ENCODE data around the gene ERC1.
"Not testable (repeated sequence)": the region's sequence is repeated elsewhere in the genome, so short reads cannot be mapped to it uniquely, and the experiment has no call there.

Gene ERC1

DNA sequence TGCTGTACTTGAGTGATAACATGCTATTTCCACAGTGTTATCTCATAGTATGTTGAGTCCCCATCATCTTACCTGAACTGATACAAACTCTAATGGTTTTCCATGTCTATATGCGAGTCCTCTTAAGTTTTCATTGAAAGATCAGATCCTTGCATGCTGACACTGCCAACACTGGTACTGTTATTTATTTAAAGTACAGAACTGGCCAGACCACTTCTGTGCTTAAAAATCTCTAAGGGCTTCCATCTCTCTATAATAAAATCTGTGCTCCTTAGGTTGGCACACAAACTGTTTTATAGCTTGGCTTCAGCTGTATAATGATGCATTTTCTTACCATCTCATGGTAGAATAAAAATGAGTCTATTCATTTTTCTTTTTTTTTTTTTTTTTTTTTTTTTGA lies 188.1 kb downstream of the ERC1 start:
- DNase-seq (ENCODE audit: extremely low read depth in 1 of 2, low read depth in 1 of 2): no peak

DNA sequence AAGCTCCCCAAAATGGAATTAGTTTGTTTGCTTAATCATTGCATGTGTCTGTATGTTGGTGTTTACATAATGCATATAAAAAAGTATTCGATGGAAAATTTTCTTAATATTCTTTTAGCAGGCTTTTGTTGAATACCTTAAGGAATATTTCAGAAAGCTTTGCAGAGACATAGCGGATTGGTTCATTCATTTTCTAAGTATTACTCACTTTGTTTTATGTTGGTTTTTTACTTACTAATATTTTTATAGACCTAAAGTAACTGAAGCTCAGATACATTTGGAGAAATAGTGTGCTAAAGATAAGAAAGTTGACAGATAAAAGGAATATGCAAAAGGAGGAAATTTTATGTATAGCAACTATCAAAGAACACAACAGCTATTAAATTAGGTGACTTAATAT lies 191.0 kb downstream of the ERC1 start:
- no peak for DNase-seq (ENCODE audit: extremely low read depth in 1 of 2, low read depth in 1 of 2)

DNA sequence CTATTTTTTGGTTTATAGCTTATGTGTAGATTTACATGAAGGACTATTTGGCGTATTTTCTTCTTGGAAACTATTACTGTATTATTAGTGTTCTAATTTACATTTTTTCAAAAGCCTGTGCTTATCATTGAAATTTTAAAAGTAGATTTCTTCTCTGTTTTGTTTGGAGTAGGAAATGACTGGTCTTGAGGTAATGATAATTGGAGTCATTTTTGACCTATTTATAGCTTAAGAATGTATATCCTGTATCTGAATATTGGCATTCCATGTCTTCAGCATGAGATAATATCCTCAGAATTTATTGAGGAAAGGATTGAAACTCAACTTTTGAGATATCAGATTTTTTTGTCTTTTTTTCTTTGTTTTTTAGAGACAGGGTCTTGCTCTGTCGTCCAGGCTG lies 193.4 kb downstream of the ERC1 start:
- no peak for DNase-seq (ENCODE audit: extremely low read depth in 1 of 2, low read depth in 1 of 2)

DNA sequence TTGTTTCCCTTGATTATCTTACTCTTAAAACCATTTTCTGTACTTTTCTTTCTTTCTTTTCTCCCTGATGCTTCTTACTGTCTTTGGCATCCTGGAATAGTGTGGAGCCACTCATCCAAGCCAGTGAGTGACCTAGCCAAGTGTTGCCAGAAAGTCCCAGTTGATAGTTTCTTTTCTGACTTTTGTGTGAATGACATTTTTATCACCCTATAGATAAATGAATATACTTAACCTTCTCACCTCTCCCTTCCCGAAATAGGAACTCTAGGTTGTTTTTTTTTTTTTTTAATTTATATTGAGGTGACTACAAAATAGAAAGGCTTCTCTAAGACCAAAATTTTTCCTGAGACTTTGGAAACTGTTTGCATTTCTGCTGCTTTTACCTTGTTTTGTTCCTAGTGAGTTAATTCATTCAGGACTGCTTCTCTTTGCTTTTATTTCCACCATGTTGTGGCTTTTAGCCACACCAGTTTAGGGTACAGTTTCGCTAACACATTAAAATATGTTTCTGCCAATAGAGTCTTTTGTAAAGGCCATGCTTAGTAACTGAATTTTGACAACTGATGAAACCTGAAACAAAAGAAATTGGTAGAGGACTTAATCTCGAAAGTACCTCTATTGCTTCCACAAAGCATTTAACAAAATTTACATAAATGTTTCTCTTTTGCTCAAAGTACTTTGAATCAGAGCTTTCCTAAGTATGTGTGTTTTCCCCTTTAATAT lies 194.6 kb downstream of the ERC1 start:
- DNase-seq (ENCODE audit: extremely low read depth in 1 of 2, low read depth in 1 of 2): no peak

DNA sequence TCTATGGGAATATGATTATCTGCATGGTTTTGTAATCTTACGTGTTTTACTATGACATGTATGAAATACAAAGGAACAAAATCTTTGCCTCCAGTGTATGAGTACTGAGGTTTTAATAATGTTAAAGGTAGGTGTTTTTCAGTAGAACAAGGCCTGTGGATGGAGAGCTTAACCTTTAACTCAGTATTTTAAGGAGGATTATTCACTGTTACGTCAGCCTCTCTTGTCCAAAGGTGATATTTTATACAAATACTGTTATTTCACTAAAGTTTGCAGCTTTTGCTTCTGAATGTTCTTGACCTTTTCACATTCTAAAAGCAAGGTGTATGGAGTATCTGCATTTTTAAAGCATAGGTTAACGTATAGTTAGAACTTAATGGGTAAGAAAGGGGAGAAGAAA lies 195.3 kb downstream of the ERC1 start:
- no peak for DNase-seq (ENCODE audit: extremely low read depth in 1 of 2, low read depth in 1 of 2)

DNA sequence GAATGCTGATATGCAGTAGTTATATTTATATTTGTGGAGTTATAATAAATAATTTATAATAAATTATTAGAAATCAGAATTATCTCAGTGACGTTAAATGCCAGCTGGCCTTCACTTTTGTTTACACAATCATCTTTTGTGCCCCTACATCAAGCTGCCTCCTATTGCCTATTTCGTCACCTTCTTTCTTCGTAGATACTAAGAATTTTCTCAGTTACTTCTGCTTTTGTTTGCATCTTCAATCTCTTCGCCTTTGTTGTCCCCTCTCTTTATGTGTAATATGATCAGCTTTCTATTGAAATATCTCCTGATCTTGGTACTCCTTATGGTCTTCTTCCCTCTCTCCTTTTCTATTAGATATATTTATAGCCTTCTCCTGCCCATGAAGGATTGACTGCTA lies 197.0 kb downstream of the ERC1 start:
- no peak for DNase-seq (ENCODE audit: extremely low read depth in 1 of 2, low read depth in 1 of 2)

DNA sequence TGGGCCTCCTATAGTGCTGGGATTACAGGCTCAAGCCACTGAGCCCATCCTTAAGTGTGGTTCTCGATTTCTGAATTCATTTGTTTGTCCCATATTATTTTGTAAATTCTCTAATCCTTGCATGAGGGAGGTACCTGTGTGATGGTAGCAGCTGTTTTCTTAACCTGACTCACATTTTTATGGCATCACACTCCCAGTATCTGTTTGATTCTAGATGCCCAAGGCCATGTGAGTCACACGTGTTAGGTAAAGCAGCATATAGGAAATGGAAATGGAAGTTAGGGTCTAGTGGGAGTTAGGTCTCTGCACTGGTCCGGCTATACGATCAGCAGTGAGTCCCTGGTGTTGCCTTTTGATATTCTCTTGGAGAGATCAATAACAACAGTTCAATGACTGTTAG lies 198.1 kb downstream of the ERC1 start:
- no peak for DNase-seq (ENCODE audit: extremely low read depth in 1 of 2, low read depth in 1 of 2)

DNA sequence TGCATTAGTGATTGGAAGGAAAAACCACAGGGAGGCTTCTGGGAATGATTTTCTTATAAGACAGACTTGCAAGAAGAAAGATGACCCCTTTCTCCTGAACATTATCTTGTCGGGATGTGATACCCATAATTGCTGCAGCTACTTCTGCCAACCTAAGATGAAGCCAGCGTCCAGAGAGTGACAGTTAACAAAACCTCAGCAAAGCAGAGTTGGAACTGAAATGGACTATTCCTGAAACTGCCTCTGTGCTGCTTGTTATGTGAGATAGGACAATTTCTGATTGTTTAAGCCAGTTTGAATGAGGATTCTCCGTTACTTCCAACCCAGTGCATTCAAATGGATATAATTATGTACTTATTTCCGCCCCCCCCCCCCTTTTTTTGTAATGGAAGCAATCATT lies 204.5 kb downstream of the ERC1 start:
- no peak for DNase-seq (ENCODE audit: extremely low read depth in 1 of 2, low read depth in 1 of 2)

DNA sequence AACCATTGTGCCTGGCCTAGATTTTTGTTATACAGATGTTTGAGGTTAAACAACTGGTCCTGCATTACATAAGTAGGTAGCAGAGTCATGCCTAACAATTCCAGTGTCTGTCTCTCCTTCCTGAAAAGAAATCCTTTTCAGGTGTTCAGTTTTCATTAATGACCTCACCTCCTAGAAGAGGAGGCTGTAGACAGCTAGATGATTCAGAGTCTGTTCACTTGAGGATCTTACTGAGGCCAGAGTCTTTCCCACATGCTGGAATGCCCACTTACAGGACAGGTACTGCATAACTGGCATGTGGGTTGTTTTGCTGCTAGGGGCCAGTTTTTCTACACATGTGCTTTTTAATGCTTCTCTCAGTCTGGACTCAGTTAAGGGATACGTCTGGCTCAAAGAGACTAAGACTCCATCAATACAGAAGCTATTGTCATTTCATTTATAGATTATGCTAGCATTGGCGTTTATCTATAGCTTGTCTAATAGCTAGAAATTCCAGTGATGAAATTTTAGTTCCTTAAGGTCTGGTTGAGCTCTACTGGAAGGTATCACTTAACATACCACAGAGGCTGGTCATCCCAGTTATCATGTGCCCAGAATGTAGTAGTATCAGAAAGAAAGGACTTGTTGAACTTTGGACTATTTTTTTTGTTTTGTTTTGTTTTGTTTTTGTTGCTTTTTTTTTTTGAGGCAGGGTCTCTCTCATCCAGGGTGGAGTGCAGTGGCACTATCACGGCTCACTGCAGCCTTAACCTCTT lies 206.4 kb downstream of the ERC1 start:
- no peak for DNase-seq (ENCODE audit: extremely low read depth in 1 of 2, low read depth in 1 of 2)

DNA sequence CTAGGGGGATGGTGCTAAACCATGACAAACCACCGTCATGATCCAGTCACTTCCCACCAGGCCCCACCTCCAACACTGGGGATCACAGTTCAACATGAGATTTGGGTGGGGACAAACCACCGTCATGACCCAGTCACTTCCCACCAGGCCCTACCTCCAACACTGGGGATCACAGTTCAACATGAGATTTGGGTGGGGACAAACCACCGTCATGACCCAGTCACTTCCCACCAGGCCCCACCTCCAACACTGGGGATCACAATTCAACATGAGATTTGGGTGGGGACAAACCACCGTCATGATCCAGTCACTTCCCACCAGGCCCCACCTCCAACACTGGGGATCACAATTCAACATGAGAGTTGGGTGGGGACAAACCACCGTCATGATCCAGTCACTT lies 207.8 kb downstream of the ERC1 start:
- DNase-seq (ENCODE audit: extremely low read depth in 1 of 2, low read depth in 1 of 2): not testable (repeated sequence)

DNA sequence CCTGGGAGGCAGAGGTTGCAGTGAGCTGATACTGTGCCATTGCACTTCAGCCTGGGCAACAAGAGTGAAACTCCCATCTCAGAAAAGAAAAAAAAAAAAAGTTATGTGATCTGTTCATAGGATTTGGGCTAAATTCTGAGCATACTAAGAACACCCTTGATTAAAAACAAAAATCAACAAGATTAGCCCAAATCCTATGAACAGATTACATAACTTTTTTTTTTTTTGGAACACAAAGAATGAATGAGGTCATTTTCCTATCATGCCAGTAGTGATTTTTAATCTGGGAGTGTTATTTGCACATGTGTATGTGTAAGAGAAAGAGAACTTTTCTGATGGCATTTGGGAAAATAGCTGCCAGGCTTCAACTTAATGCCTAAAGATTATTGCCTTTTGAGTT lies 208.7 kb downstream of the ERC1 start:
- DNase-seq (ENCODE audit: extremely low read depth in 1 of 2, low read depth in 1 of 2): no peak

DNA sequence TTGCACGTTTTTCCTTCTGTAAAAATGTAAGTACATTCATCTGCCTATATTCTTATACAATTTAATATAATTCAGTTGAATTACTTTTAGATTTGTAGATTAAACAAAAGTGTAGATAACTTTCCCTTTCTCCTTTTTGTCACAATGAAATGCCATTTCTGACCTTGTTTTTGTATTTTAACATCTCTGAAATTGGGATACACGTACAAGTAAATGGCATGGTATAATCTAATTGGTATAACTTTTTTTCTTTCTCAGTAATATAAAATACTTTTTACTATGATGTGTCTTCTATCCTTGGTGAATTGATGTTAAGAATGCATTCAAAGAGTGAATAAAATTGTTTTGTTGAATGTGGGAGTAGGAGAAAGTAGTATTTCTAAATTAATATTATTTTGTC lies 210.0 kb downstream of the ERC1 start:
- no peak for DNase-seq (ENCODE audit: extremely low read depth in 1 of 2, low read depth in 1 of 2)

DNA sequence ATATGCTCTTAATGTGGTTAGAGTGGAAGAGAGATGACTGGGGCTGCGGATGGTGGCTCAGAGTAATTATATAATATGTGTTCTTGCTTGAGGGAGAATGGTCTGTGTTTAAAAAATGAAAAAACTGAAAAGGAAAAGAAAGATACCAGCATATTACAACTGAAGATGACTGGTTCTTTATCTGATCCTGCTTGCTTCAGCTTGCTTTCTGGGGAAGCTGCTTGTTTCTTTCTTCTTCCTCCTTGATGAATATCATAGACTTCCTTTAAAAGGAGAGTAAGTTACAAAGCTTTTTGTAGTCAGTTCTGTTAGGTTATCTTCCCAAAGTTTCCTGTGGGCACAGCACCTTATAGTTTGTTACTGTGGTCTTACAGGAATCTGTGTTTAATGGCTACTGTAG lies 210.9 kb downstream of the ERC1 start:
- DNase-seq (ENCODE audit: extremely low read depth in 1 of 2, low read depth in 1 of 2): no peak

DNA sequence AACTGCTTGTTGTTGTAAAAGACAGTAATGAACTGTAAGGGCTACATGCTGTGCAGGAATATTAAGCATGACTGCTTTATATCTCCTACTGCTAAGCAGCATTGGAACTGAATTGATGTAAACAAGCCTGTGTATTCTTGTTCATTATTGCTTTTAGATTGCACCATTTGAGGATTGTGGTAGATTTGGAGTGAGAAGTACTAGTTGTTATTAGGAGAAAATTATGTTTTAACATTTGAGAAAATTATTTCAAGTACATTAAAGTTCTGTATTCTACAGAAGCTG lies 212.7 kb downstream of the ERC1 start:
- DNase-seq (ENCODE audit: extremely low read depth in 1 of 2, low read depth in 1 of 2): no peak

DNA sequence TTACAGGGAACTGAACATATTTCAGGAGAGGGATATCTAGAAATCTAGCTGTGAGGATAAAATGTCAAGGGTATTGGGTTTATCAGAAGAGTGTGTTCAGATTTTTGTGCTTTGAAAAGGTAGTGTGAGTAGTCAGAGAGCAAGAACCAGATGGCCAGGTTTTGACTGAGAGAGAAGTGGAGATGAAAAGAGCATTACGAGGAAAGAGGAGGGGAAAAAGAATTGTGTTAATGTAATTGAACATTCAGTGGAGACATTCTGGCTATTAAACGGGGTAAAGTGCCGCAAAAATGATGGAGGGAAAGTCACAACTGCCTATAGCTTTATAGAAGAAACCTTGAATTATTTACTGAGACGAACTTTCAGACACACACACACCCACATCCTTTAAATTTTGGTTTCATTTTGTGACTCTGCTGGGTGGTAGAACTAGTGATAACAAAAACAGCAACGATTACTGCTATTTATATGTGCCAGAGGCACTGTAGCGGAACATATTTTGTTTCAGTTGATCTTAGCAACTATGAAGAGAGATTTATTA lies 213.6 kb downstream of the ERC1 start:
- no peak for DNase-seq (ENCODE audit: extremely low read depth in 1 of 2, low read depth in 1 of 2)

DNA sequence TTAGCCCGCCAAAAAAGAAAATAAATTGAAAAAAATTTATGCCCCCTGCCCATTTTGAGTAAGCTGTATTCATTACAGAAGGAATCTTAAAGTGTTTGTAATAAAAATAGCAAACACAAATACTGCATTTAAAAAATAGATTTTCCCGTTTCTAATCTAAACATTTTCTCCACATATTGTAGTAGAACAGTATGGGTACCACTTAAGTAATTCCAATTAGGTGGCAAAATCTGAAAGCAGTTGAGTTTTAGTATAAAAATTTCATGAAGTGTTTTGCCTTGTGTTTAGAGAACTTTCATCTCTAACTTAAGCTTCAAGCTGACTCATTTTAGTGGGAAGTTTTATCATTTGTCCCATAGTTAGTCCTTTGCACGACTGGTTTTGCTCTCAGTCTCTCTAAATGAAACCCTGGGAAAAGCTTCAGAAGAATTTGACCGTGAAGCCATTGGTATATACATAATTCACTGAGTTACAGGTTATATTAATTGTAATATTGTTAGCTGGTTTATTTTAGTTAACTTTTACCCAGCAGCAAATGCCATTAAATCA lies 214.6 kb downstream of the ERC1 start:
- no peak for DNase-seq (ENCODE audit: extremely low read depth in 1 of 2, low read depth in 1 of 2)

DNA sequence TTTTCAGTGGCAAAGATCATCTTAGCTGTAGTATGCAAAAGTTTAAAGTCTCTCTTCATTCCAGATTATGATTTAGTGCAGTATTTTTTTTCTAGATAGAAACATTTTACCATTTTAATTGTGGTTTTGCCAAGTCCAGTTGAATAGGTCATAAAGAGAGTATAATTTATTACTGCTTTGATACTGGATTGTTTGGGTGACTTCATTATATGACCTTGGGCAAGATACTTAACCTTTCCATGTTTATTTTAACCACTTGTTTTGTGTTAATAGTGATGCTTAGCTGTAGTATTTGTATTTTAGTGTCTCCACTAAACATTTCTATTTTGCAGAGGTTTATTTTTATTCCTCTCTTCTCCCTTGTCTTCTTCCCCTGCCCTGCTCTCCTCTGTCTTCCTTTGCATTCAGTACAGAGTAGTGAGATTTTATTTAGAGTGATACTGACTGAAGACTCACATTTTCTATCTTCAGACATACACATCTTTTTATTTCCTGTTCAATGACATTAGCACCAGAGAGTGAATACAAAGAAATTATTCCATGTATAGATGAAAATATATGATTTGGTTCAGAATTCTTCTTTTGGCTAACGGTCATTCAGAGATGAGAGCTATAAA lies 215.2 kb downstream of the ERC1 start:
- DNase-seq (ENCODE audit: extremely low read depth in 1 of 2, low read depth in 1 of 2): no peak

DNA sequence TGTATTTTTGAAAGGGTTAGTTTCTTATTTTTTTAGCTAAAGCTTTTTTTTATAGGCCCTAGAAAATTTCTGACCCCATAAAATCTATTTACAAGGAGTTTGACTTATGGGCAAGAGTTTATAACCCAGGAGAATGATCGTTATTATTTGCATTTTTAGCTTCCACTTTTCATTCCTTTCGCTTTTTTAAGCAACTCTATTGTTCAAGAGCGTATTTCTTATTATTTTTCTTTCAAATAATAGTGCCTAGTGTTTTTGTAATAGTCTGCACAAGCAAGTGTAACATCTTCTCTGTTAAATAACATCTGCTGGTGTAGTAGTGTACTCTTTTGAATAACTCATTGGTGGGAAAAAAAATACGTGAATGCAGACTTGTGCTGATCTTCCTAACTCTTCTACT lies 216.3 kb downstream of the ERC1 start:
- DNase-seq (ENCODE audit: extremely low read depth in 1 of 2, low read depth in 1 of 2): no peak

DNA sequence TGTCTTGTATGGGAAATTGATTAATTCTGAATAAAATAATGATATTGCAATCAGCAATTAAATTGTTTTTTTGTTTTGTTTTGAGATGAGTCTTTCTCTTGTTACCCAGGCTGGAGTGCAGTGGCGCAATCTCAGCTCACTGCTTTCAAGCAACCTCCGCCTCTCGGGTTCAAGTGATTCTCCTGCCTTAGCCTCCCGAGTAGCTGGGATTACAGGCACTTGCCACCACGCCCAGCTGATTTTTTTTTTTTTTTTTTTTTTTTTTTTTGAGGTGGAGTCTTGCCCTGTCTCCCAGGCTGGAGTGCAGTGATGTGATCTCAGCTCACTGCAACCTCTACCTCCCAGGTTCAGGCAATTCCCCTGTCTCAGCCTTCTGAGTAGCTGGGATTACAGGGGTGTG lies 217.7 kb downstream of the ERC1 start:
- not testable (repeated sequence) for DNase-seq (ENCODE audit: extremely low read depth in 1 of 2, low read depth in 1 of 2)

DNA sequence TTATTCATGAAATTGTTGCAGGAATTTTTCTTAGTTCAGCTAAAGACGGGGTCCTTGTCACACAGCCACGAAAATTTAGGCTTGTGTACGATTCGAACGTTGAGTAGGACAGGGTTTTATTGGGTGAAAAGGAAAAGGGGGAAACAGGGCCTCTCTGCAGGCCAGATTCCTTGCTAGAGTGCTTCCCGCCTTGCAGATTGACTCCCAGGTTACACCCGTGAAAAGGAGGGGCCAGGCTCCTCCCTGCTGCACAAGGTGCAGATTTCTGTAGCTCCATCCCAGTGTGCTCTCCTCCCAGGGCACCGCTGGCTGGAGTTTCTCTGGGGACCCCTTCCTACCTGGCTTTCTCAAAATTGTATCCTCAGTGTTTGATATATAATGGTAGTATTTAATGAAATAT lies 221.5 kb downstream of the ERC1 start:
- no peak for DNase-seq (ENCODE audit: extremely low read depth in 1 of 2, low read depth in 1 of 2)

DNA sequence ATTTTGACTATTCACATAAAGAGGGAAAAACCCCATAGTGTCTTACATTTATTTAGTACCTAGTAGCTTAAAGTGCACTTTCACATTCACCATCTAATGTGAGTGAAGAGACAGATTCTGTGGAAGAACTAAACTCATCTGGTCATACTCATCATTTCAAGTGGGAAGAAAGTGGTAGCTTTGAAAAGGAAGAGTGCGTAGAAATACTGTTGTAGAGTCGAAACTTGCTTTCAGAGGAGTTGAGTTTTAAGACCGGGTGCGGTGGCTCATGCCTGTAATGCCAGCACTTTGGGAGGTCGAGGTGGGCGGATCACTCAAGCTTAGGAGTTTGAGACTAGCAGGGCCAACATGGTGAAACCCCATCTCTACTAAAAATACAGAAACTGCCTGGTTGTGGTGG lies 222.2 kb downstream of the ERC1 start:
- no peak for DNase-seq (ENCODE audit: extremely low read depth in 1 of 2, low read depth in 1 of 2)

DNA sequence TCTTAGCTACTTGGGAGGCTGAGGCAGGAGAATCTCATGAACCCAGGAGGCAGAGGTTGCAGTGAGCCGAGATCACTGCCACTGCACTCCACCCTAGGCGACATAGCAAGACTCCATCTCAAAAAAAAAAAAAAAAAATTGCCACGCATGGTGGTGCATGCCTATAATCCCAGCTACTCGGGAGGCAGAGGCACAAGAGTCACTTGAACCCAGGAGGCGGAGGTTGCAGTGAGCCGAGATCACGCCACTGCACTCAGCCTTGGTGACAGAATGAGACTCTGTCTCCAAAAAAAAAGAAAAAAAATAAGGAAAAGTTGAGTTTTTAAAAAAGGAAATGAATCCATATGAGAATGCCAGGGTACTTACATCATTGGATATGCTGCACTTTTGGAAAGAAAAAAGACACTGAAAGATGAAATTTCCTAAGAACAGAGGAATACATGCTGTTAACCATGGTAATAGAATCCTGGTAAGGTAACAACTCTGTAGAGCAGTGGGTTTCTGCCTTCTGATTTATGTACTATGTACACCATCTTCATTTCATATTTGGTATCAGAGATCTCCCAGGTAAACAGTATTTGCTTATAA lies 222.7 kb downstream of the ERC1 start:
- DNase-seq (ENCODE audit: extremely low read depth in 1 of 2, low read depth in 1 of 2): no peak

All from activated CD8-positive, alpha-beta memory T cell treated with anti-CD3 and anti-CD28 coated beads for 1 hour (primary cell).